Glutamatergic neuron (in vitro differentiated cells): ENCODE results near the gene ESR2. TPM values are rescaled to one million over a fixed set of nuclear protein-coding genes. Genes with fewer than 3 reads are reported as not detected.
A peak's percentile ranks its signal among the peaks of the same experiment; 100 is the strongest.

Experiments used
- DNase-seq: peaks from one replicate; pipeline ENCODE4 v3.0.0; 2022
- H3K27ac Mint-ChIP-seq: one replicate; pipeline ENCODE4 v1.8.0; 2020; ENCODE audit warnings: mild to moderate bottlenecking, mixed read lengths, inconsistent platforms; ENCODE audit not compliant: unreplicated experiment
- H3K27me3 Mint-ChIP-seq: one replicate; pipeline ENCODE4 v1.8.0; 2020; ENCODE audit warnings: mild to moderate bottlenecking, moderate library complexity, mixed read lengths, inconsistent platforms; ENCODE audit not compliant: unreplicated experiment
- H3K36me3 Mint-ChIP-seq: one replicate; pipeline ENCODE4 v1.8.0; 2020; ENCODE audit warnings: mild to moderate bottlenecking, mixed read lengths, inconsistent platforms; ENCODE audit not compliant: unreplicated experiment
- H3K4me1 Mint-ChIP-seq: one replicate; pipeline ENCODE4 v1.8.0; 2020; ENCODE audit warnings: mild to moderate bottlenecking, low read depth, mixed read lengths, inconsistent platforms; ENCODE audit not compliant: unreplicated experiment
- H3K4me3 Mint-ChIP-seq: one replicate; pipeline ENCODE4 v1.8.0; 2020; ENCODE audit warnings: mild to moderate bottlenecking, mixed read lengths, inconsistent platforms; ENCODE audit not compliant: unreplicated experiment
- H3K9me3 Mint-ChIP-seq: one replicate; pipeline ENCODE4 v1.8.0; 2020; ENCODE audit warnings: mild to moderate bottlenecking, moderate library complexity, mixed read lengths, inconsistent platforms; ENCODE audit not compliant: unreplicated experiment
- total RNA-seq: library from RNA; stranded (reverse); fragmentation: NEBNext Ultra II Directional; extraction: Animal tissue kit (Norgen Biotek cat#: 25700); gene quantifications from one replicate; pipeline ENCODE4 v1.2.1, GENCODE V29; 2021; ENCODE audit not compliant: unreplicated experiment
- TF ChIP-seq, protein P1 (sequence below): fragments of 200-600 bp; sonication (generic); IDR thresholded peaks from one replicate; pipeline ENCODE4 v1.5.0; 2021; ENCODE audit not compliant: partially characterized antibody, unreplicated experiment

Gene ESR2
- total RNA-seq, 1 donor from 2014 or later: 0.66 TPM

DNA sequence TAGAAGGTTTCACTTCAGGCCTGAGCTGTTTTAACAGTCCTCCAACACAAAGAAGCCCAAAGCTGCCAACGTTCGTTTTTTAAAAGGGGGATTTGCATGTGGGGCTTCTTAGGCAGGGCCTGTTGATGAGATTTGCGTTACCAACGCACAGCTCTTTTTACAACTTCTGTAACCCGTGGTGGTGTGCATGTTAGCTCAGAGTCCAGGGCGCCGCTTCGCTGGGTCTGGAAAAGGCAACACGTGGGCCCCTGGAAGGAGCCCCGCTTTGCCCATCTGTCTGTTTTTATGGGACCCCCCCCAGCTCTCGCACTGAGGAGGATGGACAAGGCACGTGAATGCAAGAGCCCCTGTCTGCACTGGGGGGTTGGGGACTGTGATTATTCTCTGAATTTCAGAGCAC is 84.0 kb downstream of the ESR2 start:
- TF ChIP-seq, protein P1, sequence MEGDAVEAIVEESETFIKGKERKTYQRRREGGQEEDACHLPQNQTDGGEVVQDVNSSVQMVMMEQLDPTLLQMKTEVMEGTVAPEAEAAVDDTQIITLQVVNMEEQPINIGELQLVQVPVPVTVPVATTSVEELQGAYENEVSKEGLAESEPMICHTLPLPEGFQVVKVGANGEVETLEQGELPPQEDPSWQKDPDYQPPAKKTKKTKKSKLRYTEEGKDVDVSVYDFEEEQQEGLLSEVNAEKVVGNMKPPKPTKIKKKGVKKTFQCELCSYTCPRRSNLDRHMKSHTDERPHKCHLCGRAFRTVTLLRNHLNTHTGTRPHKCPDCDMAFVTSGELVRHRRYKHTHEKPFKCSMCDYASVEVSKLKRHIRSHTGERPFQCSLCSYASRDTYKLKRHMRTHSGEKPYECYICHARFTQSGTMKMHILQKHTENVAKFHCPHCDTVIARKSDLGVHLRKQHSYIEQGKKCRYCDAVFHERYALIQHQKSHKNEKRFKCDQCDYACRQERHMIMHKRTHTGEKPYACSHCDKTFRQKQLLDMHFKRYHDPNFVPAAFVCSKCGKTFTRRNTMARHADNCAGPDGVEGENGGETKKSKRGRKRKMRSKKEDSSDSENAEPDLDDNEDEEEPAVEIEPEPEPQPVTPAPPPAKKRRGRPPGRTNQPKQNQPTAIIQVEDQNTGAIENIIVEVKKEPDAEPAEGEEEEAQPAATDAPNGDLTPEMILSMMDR: no peak
- Mint-ChIP-seq H3K27ac (no peak overlapping the region), H3K27me3 (peaks cover 3% of the 10 kb centered on the region), H3K36me3 (peaks cover 7% of the 10 kb centered on the region), H3K4me1 (peaks cover 7% of the 10 kb centered on the region), H3K4me3 (no peak overlapping the region), H3K9me3 (no peaks in the 10 kb centered on the region)
- DNase-seq: no peak

DNA sequence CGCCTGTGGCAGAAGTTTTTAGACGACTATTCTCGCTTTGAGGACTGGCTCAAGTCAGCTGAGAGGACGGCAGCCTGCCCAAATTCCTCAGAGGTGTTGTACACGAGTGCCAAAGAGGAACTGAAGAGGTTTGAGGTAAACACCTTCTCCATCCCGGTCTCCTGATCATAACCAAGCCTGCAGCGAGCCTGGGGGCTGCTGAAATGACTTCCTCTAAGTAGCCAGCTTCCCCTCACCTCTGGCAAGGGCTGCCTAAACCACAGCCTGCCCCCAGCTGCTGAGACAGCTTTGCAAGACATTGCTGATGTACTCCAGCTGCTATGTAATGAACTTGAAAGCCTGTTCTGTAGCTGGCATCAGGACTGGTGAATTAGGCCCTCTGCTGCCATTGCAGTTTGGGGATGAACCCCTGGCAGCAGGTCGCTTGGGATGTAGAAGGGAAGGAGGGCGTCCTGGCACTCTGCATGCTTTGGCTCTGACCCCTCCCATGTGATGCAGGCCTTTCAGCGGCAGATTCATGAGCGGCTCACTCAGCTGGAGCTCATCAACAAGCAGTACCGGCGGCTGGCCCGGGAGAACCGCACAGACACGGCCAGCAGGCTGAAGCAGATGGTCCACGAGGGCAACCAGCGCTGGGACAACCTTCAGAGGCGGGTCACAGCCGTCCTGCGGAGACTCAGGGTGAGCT is 84.6 kb downstream of the ESR2 start:
- no peaks in the 10 kb centered on the region for H3K9me3 Mint-ChIP-seq
- H3K4me1 Mint-ChIP-seq: peaks cover 7% of the 10 kb centered on the region
- peak; percentile 29 for DNase-seq
- peaks cover 3% of the 10 kb centered on the region for H3K27me3 Mint-ChIP-seq
- H3K36me3 Mint-ChIP-seq: peaks cover 5% of the 10 kb centered on the region
- peak overlapping the region; percentile 38 for H3K27ac Mint-ChIP-seq
- TF ChIP-seq, protein P1: no peak
- H3K4me3 Mint-ChIP-seq: no peak overlapping the region

DNA sequence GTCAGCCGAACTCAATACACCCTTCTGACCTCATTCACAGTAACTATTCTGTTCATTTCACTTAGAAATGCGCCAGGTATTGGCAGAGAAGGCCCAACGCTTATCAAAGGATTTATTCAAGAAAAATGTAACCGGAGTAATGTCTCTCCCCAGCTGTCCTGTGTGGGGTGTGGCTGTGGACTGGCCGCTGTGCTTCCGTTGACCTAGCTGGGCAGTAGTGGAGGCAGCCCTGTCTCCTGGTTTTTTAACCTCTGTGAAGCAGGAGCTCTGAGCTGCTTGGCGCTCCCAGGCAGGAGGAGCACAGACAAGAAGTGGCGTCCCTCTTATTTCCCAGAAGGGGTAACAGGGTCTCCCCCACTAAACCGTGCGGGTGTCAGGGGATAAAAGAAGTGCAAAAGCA is 85.2 kb downstream of the ESR2 start:
- TF ChIP-seq, protein P1: no peak
- peaks cover 7% of the 10 kb centered on the region for H3K4me1 Mint-ChIP-seq
- DNase-seq: no peak
- H3K36me3 Mint-ChIP-seq: peaks cover 5% of the 10 kb centered on the region
- H3K27me3 Mint-ChIP-seq: peaks cover 3% of the 10 kb centered on the region
- H3K27ac Mint-ChIP-seq: no peak overlapping the region
- no peaks in the 10 kb centered on the region for H3K9me3 Mint-ChIP-seq
- no peak overlapping the region for H3K4me3 Mint-ChIP-seq

DNA sequence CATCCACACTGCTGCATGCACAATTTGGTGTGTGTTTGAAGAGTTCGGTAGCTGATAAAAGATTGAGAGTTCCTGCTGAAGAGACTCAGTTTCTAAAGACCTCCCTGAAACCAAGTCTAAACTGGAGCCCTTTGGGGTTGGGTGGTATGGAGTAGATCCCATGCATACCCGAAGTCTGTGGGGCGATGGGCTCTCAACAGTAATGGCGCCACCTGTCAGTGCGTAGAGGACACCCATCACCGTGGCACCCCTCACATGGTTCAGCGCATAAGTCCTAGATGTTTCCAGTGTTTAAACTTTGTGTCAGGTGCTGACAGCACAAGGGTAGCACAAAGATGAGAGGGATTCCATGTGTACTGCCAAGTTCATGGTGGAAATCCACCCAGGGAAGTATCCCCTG is 85.9 kb downstream of the ESR2 start:
- H3K9me3 Mint-ChIP-seq: no peaks in the 10 kb centered on the region
- peaks cover 5% of the 10 kb centered on the region for H3K36me3 Mint-ChIP-seq
- H3K27me3 Mint-ChIP-seq: peaks cover 3% of the 10 kb centered on the region
- TF ChIP-seq, protein P1: no peak
- no peak overlapping the region for H3K4me3 Mint-ChIP-seq
- H3K27ac Mint-ChIP-seq: no peak overlapping the region
- peaks cover 7% of the 10 kb centered on the region for H3K4me1 Mint-ChIP-seq
- no peak for DNase-seq

DNA sequence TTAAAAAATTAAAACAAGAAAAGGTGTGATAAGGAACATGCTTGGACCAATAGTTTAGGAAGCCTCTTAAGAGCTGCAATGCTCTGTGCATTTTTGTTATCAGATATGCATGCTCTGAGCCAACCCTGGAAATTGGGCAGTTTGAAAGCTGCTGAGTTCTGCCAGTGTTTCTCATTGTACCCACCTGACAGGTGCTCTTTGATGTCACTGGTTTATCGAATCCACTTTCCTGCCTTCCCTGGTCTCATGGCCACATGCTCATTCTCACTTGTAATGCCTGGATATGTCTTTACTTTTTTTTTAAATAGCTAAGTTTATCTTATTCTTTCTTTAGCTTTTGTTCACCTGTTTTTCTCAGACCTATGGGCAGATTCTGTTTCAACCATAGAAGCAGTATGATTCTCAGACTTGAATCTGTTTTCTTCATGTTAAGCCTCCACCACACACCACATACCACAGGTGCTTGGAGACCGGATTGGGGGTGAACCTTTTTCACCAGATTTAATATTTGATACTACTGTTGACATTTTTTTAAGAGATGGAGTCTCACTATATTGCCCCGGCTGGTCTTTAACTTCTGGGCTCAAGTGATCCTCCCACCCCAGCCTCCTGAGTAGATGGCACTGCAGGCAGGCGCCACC is 90.7 kb downstream of the ESR2 start:
- TF ChIP-seq, protein P1: no peak
- no peaks in the 10 kb centered on the region for H3K36me3 Mint-ChIP-seq
- peaks cover 13% of the 10 kb centered on the region for H3K4me1 Mint-ChIP-seq
- H3K27me3 Mint-ChIP-seq: peaks cover 2% of the 10 kb centered on the region
- H3K27ac Mint-ChIP-seq: no peak overlapping the region
- no peak overlapping the region for H3K4me3 Mint-ChIP-seq
- no peaks in the 10 kb centered on the region for H3K9me3 Mint-ChIP-seq
- no peak for DNase-seq
